Activated T-cell treated with anti-CD3 and anti-CD28 coated beads for 1 hour (primary cell): ENCODE data around the gene CFDP1.

Source experiments
- DNase-seq: peaks from one replicate; pipeline ENCODE4 v3.0.0-alpha.2; 2020; ENCODE audit warnings: low read depth

The CFDP1 gene

DNA sequence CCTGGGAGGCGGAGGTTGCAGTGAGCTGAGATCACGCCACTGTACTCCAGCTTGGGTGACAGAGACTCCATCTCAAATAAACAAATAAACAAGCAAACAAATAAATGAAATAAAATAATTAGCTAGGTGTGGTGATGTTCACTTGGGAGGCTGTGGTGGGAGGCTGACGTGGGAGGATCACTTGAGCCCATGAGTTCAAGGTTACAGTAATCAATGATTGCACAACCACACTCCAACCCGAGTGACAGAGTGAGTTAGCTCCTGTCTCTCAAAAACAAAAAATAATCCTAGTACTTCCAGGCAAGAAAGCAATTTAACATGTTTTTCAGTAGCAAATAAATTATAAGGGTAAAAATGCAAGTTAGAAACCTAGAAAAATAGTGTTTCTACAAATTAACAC, 26.4 kb downstream of the CFDP1 start:
- no peak for DNase-seq

DNA sequence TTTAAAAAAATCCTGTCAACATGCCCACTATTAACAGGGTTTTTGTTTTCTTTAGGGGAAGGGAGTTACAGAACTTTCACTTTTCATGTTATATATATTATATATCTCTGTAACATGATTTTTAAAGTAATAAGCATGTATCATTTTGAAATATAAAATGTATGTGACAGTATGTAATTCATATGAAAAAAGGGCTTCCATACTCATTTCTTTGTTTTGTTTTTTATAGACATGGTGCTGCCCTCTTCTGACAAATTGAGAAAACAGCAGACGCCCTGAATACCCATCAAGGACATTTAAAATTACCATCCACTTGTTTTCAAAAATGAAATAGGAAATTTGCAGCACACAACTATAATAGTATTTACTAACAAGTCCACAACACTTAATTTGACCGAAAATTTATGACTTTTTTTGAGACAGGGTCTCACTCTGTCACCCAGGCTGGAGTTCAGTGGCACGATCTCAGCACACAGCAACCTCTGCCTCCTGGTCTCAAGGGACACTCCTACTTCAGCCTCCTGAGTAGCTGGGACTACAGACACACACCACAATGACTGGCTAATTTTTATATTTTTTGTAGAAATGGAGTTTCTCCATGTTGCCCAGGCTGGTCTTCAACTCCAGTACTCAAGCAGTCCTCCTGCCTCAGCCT, 30.4 kb downstream of the CFDP1 start:
- DNase-seq, result no peak

DNA sequence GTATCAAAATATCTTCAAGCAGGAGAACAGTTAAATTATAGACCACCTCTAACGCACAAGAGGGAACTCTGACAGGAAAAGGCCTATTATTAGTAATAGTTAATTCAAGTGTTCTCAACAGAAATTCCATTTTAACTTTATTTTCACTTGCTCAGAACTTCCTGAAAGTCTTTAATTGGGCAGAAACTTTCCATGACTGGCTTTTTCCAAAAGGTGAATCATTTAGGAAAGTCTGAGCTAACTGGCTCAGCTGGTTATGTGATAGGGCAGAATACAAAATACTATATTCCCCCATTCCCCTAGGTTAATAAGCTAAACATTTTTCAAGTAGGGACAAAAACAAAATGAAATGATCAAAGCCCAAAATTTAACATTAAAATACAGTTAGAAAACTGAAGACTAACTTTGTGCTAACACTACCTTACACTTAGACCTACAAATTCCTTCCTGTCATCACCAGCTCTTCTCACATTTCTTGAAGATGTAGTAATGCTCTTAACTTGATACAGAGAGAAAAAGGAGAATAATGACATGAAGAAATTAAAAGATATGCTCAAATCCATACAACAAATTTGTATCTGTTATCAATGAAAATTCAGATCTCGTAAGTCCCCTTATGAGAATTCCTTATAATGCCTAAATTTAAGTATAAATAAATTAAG, 31.0 kb downstream of the CFDP1 start:
- DNase-seq, result no peak

DNA sequence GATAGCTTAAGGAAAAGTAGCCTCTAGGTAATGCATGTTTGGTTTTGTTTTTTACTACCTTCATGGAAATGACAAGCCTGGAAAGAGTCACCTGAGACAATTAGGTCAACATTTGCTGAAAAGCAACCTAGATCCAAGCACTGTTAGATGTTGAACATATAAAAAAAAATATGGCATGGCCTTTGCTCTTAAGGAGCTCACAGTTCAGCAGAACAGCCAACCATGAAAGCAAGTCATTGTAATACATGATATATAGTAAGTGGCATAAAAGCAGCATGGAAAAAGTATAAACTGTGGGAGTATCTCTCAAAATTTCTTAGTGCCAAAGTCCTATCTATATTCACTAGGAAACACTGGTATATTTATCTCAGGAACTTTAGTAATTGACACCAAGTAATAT, 31.6 kb downstream of the CFDP1 start:
- no peak for DNase-seq

DNA sequence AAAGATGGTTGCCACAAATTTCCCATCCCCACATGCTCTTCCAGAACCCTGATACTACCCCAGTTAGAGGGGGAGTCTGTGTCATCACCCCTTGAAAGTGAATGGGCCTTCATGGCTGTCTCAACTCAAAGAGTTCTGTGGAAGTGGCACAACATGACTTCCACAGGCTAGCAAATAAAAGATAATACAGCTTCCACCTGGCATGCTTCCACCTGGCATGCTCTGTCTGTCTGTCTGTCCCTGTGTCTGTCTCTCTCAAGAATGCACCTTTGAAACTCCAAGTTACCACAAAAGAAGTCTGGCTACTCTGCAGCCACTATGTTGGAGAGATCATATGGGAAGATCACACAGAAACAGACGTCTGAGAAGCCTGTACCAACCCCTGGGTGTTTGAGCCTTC, 35.0 kb downstream of the CFDP1 start:
- DNase-seq, result no peak

DNA sequence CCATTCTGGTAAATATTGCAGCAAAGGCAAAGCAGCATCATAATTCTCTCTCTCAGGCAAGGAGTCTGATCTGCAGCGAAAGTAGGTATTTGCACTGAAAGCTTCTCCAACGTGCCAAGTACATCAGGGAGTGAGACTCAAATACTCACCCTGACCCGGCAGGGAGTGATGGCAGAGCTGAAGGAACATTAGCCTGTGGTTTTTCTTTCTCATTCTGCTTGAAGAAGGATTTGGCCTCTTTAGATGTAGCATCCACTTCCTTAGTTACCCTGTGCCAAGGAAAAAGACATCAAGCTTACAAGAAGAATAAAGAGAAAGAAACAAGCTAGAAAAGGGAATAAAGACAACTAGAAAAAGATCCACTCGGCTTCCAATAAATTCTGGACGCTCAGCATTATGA, 38.4 kb downstream of the CFDP1 start:
- DNase-seq, result no peak

DNA sequence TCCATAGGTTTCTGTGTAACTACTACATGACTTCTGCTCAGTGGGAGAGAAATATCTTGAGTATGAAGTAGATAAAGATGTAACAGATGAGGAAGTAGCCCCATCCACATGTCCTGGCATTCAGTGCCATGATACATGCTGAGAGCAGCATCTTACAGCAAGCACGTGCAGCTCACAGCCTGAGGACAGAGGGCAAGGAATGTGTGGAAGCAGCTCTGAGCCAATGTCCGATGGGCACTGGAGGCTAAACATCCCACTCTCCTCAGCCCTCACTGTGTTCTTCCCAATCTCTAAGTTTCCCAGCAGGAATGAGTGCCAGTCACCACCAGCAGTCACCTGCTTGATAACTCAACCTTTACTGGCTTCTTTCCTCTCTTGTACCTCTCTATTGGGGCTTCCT, 40.4 kb downstream of the CFDP1 start:
- no peak for DNase-seq

DNA sequence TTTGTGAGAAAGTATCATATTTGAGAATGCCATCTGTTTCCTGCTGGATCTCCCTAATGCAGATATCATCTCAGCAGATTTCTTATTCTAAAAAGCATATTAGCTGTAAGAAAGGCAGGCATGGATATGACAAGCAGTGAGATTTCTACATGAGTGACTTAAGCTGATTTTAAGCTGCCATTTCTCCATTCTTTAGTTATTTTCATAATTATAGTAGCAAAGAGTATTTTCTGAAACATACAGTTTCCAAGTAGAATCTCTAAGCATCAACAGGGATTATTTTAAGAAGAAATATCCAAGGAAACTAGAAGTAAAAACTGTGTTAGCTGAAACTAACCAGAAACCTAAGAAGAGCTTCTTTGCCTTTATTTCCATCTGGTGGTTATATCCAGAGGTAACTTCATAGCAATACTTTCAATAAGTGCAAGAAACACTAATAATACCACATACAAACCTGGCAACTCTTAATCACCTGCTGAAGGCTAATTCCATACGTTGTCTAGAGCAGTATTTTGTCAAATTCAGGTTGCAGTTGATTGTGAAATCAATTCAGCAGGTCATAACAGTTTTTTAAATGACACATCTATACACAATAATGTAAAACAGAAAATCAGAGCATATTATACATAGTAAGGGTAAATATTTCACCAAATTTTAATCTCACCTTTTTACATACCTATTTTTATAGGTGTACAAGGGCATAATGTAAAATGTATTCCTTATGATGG, 42.2 kb downstream of the CFDP1 start:
- no peak for DNase-seq

DNA sequence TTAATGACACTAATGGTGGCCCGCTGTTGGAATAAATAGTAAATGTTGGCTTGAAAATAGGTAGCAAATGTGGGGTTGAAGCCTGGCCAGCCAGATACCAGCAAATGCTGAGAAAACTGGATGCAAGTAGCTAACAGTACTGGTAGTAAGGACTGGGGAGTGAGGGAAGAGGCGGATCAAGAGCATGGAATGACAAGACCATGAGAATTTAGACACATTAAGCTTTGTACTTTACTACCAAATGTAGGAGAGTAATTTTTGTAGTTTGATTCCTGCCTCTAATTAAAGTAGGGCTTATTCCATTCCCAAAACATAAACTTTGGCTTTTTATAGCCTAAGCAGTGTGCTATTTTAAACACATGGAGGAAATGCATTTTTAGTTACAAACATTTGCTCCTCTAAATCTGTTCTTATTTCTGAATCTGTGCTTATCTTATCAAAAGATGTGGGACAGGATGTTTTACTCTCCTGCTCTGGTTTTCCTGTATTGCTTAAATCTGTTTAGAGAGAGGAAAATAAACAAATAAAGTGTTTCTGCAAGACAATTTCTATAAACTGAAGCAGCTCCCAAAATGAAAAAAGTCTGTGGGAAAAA, 44.1 kb downstream of the CFDP1 start:
- DNase-seq, result no peak

DNA sequence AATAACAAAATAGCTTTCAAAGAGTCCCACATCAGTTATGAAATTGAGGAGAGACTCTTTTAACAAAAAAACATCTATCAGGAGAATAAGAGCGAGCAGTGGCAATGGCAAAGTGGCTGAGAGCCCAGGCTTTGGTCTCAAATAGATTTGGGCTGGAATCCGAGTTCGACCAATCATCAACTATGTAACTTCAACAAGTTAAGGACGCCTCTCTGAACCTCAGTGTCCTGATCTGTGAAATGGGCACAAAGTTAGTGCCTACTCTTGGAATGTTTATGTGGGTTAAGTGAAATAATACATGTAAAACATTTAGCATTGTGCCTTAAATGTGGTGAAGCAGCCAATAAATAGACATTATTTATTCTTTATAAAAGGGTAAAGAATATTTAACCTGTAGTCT, 45.4 kb downstream of the CFDP1 start:
- no peak for DNase-seq

DNA sequence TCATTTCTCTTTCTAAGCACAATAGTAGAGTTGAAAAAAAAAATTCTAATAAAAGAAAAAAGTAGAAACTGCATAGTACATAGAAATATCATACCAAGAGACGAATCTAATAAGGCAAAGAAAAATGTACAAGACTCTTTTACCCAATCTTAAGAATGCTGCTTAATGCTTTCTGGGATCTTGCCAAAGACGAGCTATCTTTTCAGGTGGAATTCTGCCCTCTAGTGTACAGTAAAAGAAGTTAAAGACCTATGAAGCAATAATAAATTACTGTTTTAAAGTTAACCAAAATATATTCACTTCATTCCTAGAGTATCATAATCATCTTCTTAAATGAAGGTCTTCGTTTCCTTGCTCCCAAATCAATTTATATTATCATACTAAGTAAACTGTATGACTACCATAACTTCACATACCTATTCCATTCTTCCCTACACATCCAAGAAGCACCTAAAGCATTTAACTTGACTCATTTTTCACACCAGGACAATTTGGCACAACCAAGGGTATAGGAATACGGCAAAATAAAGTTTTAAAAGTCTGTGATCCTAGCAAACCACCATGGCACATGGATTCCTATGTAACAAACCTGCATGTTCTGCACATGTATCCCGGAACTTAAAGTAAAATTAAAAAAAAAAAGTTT, 47.7 kb downstream of the CFDP1 start:
- DNase-seq, result no peak

DNA sequence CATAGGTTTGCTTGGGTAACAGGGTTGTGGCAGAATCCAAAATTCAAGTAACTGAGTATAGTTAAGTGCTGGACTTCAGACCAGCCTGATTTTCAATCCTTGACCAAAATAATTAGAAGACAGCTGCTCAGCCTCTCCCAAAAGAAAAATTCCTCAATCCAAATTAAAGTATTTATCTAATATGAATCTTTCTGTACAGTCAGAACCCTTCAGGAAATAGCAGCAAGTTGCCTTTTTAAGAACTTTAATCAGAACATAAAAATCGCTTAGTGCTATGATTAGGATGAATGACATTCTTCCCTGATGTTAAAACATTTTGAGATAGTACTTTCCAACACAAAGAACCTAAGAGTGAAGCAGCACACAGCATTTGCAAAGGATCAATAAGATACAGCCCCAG, 50.2 kb downstream of the CFDP1 start:
- DNase-seq, result no peak

DNA sequence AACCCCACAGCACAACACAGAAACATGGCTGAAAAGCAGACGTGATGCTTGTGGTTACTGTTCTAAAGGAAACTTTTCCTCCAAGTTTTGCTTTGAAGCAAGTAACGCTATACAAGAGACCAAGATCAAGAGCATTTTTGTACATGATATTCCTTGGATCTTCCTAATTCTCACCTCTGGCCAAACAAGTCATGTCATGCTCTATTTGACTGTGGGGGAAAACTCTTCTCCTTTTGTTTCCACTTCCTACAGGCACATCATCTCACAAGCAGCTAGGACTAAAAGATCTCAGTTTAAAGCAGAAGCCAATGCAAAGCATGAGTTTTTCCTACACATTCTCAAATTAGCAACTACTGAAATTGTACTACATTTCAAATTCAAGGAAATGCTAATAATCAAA, 50.7 kb downstream of the CFDP1 start:
- no peak for DNase-seq

DNA sequence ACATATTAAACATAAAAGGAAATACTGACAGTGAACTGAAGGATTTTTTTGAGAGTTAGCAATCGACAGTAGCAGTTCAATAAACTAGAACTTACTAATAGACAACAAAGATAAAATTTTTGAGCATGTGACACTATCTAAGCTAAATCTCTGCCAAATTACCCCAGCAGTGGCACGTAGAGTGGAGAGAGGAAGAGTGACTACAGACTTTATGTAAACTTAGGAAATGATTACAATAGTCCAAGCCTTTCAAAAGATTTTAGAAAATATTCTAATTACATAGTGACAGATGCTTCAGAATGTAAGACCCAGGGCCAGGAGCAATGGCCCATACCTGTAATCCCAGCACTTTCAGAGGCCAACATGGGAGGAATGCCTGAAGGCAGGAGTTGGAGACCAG, 52.4 kb downstream of the CFDP1 start:
- no peak for DNase-seq

DNA sequence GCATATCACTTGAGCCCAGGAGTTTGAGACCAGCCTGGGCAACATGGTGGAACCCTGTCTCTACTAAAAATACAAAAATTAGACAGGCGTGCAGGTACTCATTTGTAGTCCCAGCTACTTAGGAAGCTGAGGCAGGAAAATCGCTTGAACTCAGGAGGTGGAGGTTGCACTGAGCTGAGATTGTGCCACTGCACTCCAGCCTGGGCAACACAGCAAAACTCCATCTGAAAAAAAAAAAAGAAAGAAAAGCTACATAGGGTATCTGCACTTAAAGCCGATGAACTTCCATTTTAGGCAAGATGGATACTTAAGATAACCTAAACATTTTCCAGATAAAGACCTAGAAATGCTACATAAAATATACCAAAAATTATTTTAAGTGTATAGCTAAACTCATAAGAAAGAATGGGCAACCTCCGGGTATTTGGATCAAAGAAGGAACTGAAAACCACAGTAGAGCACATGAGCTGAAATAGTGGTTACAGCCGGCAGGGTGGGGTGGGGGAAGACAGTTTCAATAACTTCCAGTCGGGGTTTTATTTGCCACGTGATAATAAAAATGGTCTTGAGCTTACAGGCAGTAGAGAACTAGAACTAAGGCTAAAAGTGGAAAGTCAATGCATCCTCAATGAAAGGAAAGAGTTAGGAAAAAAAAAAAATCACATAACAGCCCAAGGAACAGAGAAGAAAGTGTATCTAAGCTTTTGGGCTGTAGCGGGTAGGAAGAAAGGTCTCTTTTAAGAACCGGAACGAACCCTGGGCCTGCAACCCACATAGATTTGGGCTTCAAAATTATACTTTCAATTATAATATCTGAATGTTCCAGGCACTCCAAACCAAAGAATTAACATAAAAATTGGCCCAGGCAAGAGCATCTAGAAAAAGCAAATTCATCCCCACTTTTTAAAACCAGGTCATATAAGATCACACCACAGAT, 53.1 kb downstream of the CFDP1 start:
- DNase-seq, result peak; percentile 19

DNA sequence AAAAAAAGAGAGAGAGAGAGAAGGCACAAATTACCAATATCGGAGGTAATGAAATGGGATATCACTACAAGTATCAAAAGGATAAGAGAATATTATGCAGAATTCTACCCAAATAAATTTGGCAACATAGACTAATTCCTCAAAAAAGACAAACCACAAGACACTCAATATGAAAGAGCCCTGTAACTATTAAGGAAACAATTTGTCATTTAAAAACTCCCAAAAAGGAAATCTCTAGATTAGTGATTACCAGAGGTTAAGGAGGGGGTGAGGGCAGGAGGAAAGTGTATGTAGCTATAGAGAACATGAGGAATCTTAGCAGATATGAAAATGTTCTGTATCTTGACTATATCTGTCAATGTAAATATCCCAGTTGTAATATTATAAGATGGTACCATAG, 54.0 kb downstream of the CFDP1 start:
- no peak for DNase-seq

DNA sequence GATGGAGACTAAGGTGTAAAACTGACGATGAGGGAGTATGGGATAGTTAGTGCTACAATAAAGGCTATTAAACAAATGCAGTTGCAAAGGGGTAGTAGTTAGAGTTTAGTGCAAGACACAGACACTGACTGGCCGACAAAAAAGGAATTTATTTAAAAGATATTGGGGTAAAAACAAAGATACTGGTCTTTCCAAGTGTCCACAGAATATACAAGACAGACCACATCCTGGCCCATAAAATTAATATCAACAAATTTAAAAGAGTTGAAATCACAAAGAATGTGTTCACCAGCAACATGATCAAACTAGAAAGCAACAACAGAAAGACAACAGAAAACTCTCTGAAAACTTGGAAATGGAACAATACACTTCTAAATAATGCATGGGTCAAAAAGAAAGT, 54.7 kb downstream of the CFDP1 start:
- DNase-seq, result no peak

DNA sequence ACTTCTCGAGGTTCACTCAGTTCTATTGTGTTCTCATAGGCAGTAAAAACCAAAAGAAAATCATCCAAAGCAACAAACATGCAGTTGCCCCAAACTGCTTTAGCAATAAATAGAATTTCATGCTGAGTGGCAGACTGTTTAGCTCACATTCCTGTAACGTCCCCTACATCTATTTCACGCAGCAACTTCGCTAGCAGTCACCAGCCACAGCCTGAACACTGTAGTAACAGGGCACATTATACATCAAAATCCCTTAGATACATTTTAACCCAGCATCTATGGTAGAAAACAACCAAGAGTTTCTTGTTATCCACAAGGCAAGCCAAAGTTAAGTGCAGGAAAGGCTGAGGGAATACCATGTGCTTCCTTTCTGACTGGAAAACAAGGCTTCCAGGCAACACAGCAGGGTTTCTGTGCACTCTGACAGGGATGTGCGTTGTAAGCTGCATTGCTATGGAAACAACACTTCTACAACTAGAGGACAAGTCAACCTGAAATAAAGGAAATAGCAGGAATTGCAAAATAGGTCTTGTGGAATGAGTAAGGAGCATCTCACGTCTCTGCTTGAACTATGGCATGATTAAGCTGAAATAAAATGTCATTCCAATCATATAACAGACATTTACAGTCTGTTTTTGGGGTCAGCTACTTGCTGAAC, 55.4 kb downstream of the CFDP1 start:
- DNase-seq, result no peak

DNA sequence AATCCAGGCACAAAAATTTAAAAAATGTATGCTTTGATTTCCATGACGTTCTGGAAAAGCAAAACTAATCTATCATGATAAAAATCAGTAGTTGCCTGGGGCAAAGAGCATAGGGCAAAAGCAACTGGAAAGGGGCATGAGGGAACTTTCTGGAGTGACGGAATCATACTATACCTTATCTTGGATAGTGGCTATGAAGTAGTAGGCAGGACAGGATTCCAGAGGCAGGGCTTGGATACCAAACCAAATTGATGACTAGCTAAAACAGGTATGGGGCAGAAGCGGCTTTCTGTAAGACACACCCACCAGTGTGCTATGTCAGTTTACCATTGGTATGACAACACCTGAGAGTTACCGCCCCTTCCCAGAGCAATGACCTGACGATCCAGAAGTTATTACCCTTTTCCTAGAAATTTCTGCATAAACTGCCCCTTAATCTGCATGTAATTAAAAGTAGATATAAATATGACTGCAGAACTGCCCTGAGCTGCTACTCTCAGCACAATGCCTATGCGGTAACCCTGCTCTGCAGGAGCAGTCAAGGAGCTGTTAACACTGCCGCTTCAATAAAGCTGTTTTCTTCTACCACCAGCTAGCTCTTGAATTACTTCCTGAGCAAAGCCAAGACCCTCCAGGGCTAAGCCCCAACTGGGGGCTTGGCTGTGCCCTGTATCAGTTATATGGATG, 56.7 kb downstream of the CFDP1 start:
- DNase-seq, result no peak

DNA sequence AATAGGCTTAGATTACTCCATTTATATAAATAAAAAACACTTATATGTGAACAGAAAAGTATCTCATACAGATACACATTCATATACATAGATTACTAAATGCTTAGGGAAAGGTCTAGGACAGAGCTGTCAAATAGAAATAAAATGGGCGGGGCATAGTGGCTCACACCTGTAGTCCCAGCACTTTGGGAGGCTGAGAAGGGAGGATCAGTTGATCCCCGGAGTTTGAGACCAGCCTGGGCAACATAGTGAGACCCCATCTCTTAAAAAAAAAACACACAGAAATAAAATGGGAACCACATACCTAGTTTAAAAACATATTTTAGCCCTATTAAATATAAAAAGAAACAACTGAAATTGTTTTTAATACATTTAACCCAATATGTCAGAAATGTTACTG, 58.9 kb downstream of the CFDP1 start:
- no peak for DNase-seq
